ENCODE results near the gene ARHGAP28. TPM values are rescaled to one million over a fixed set of nuclear protein-coding genes. Genes with fewer than 3 reads are reported as not detected.

Gene ARHGAP28
- total and polyA plus RNA-seq, 10 of the 15 experiments (the other 5 are each of a cell fraction or from before 2014, with no cell fraction given) = not detected

- Histone ChIP-seq H2AFZ (ENCODE audit: control insufficient read depth, low read depth, low read length) (no peak overlapping the region), H3K27ac (ENCODE audit: control insufficient read depth, insufficient read depth) (no peak overlapping the region), H3K27me3 (replicated peaks in 1 of 2; ENCODE audit: control insufficient read depth in 2 of 2, insufficient read depth in 2 of 2, low read length in 1 of 2) (no peaks in the 10 kb centered on the region), H3K9ac (ENCODE audit: control insufficient read depth, insufficient read depth, low read length) (no peak overlapping the region), H3K9me3 (replicated peaks; ENCODE audit: control insufficient read depth, insufficient read depth, low read length) (no peaks in the 10 kb centered on the region), H4K20me1 (ENCODE audit: control insufficient read depth, insufficient read depth) (no peaks in the 10 kb centered on the region), H3K4me1 (ENCODE audit: control insufficient read depth, insufficient read depth, low read length) (no peaks in the 10 kb centered on the region), H3K4me3 (no peak overlapping the region), H3K36me3 (ENCODE audit: control insufficient read depth in 2 of 2, insufficient read depth in 2 of 2, low read length in 1 of 2) (no peaks in the 10 kb centered on the region), H3K4me2 (ENCODE audit: control insufficient read depth, insufficient read depth) (no peak overlapping the region), H3K79me2 (ENCODE audit: control insufficient read depth, insufficient read depth, low read length) (no peaks in the 10 kb centered on the region)
- ChIA-PET POLR2A (no interaction called here), SMC1A (ENCODE audit: uncharacterized antibody, unreplicated experiment) (no interaction called here), CTCF (no interaction called here), RAD21 (ENCODE audit: unreplicated experiment) (no interaction called here)
- no peak for FAIRE-seq
- BruUV-seq (replicated peaks) = no TSS peak
- no peak for DNase-seq (ENCODE audit: low read depth, low spot score)
- no peak for ATAC-seq
- TF ChIP-seq SMAD1 (IDR thresholded peaks at IDR 0.05; ENCODE audit: low read depth, partially characterized antibody) (no peak), MEF2A (IDR thresholded peaks at IDR 0.05; ENCODE audit: insufficient read depth, low read depth, low read length) (no peak), PAX5 (IDR thresholded peaks at IDR 0.05; ENCODE audit: borderline replicate concordance, low read depth, low read length) (no peak), NFIC (IDR thresholded peaks at IDR 0.05; ENCODE audit: low read depth, low read length) (no peak), ZNF384 (IDR thresholded peaks at IDR 0.05; ENCODE audit: borderline replicate concordance, low read depth, low read length) (no peak), PRDM15 (CRISPR knock-in tag; IDR thresholded peaks at IDR 0.05) (no peak), ZNF622 (IDR thresholded peaks at IDR 0.05) (no peak), ZZZ3 (IDR thresholded peaks at IDR 0.05; ENCODE audit: control insufficient read depth, insufficient read length, low read depth) (no peak), MXI1 (IDR thresholded peaks at IDR 0.05; ENCODE audit: low read depth, low read length) (no peak), NR2C2 (IDR thresholded peaks at IDR 0.05; ENCODE audit: borderline replicate concordance, control insufficient read depth, insufficient read length, low read depth) (no peak), ZNF217 (IDR thresholded peaks at IDR 0.05) (no peak), IRF5 (IDR thresholded peaks at IDR 0.05; ENCODE audit: borderline replicate concordance) (no peak), ZNF207 (IDR thresholded peaks at IDR 0.05; ENCODE audit: borderline replicate concordance) (no peak), SMC3 (IDR thresholded peaks at IDR 0.05; ENCODE audit: borderline replicate concordance, low read length) (no peak), NR2C1 (IDR thresholded peaks at IDR 0.05) (no peak), SUZ12 (IDR thresholded peaks at IDR 0.05; ENCODE audit: unreplicated experiment) (no peak), E4F1 (IDR thresholded peaks at IDR 0.05; ENCODE audit: borderline replicate concordance, partially characterized antibody) (no peak)
- WGBS (ENCODE audit: insufficient coverage, insufficient replicate concordance, low lambda C conversion rate, missing lambda C conversion rate) = 12% methylated on average over 2 of the region's 2 CpGs
- intact Hi-C loops (cut with micrococcal nuclease; ENCODE audit: unreplicated experiment) = no loop called here
- in situ Hi-C loops (cut with MboI) = no loop called here
Measured at GRCh38 chr18:6793986-6794385, 64.5 kb downstream of the ARHGAP28 start.
